Caco-2 (cell line): ENCODE results near the gene DHPS. TPM values are rescaled to one million over a fixed set of nuclear protein-coding genes. Genes with fewer than 3 reads are reported as not detected.

Experiments used
- BruUV-seq: library from RNA; stranded (reverse); fragments of 400-500 nt; replicated peaks from 2 replicates; lab custom pipeline; 2021; lab: Mats Ljungman, UMichigan
- CTCF ChIA-PET: fragments of 300-600 bp; sonication (Branson Sonifier 250); formaldehyde crosslinking; loops from one replicate; lab custom pipeline; 2022; ENCODE audit warnings: antibody characterized with exemption; lab: Charles Lee
- POLR2A ChIA-PET: fragments of 300-600 bp; sonication (Branson Sonifier 250); formaldehyde crosslinking; loops from one replicate; lab custom pipeline; 2022; ENCODE audit warnings: antibody characterized with exemption; lab: Charles Lee
- DNase-seq, 2 experiments: peaks; one replicate each; pipeline versions ENCODE4 v3.0.0 to v3.0.0-alpha.2; 2020 to 2022
- H3K27me3 ChIP-seq: replicated peaks from 2 replicates; pipeline ENCODE4 v1.6.0; 2011; ENCODE audit warnings: low read length; ENCODE audit not compliant: control insufficient read depth, insufficient read depth
- H3K36me3 ChIP-seq: 2 replicates; pipeline ENCODE4 v1.5.1; 2011; ENCODE audit warnings: low read length; ENCODE audit not compliant: control insufficient read depth, insufficient read depth
- H3K4me1 ChIP-seq: fragments of 250-450 bp; sonication (Bioruptor Pico); 2 replicates; pipeline ENCODE4 v1.5.1; 2020; ENCODE audit warnings: mild to moderate bottlenecking
- H3K4me3 ChIP-seq: 2 replicates; pipeline ENCODE4 v1.5.1; 2011; ENCODE audit warnings: low read depth, mild to moderate bottlenecking, control low read depth, low read length
- H3K9me3 ChIP-seq: fragments of 250-450 bp; sonication (Bioruptor Pico); 2 replicates; pipeline ENCODE4 v1.5.1; 2020; ENCODE audit warnings: mild to moderate bottlenecking, moderate library complexity
- H3K27ac Mint-ChIP-seq: one replicate; pipeline ENCODE4 v1.8.0; 2022; ENCODE audit warnings: mixed read lengths; ENCODE audit not compliant: unreplicated experiment
- H3K27me3 Mint-ChIP-seq: one replicate; pipeline ENCODE4 v1.8.0; 2022; ENCODE audit warnings: mixed read lengths; ENCODE audit not compliant: insufficient read depth, unreplicated experiment
- H3K36me3 Mint-ChIP-seq: one replicate; pipeline ENCODE4 v1.8.0; 2022; ENCODE audit warnings: mild to moderate bottlenecking, mixed read lengths; ENCODE audit not compliant: insufficient read depth, unreplicated experiment
- H3K4me1 Mint-ChIP-seq: one replicate; pipeline ENCODE4 v1.8.0; 2022; ENCODE audit warnings: low read depth, mixed read lengths; ENCODE audit not compliant: unreplicated experiment
- H3K4me3 Mint-ChIP-seq: one replicate; pipeline ENCODE4 v1.8.0; 2022; ENCODE audit warnings: mild to moderate bottlenecking, moderate library complexity, mixed read lengths; ENCODE audit not compliant: unreplicated experiment
- H3K9me3 Mint-ChIP-seq: one replicate; pipeline ENCODE4 v1.8.0; 2022; ENCODE audit warnings: mixed read lengths; ENCODE audit not compliant: unreplicated experiment
- intact Hi-C: fragments of 100-400 bp; cut with micrococcal nuclease; formaldehyde crosslinking; loops from one replicate; pipeline ENCODE4 v1.10.0; 2022; ENCODE audit not compliant: unreplicated experiment
- total RNA-seq: library from RNA; stranded (reverse); gene quantifications from 2 replicates; pipeline ENCODE4 v1.2.3, GENCODE V29; 2022
- TF ChIP-seq, protein P1 (sequence below), 2 experiments: fragments of 200-600 bp in 1 of 2; IDR thresholded peaks; 1 replicate in 1 of 2; 2 replicates in 1 of 2; pipeline versions ENCODE4 v1.5.1 to v1.8.0; 2011 to 2022; ENCODE audit warnings: antibody characterized with exemption in 1 of 2, control low read depth in 1 of 2, inconsistent platforms in 1 of 2, low read depth in 1 of 2, low read length in 1 of 2, mild to moderate bottlenecking in 1 of 2, moderate library complexity in 1 of 2; ENCODE audit not compliant: insufficient read depth in 1 of 2, severe bottlenecking in 1 of 2, unreplicated experiment in 1 of 2

The DHPS gene
- total RNA-seq, 1 experiment from 2014 or later = 76.4 TPM

- Histone ChIP-seq H3K9me3 (no peaks in the 10 kb centered on the region), H3K36me3 (no peaks in the 10 kb centered on the region), H3K4me3 (no peak overlapping the region), H3K4me1 (no peaks in the 10 kb centered on the region), H3K27me3 (no peaks in the 10 kb centered on the region)
- ChIA-PET CTCF (no interaction called here), POLR2A (no interaction called here)
- Mint-ChIP-seq H3K4me1 (peaks cover 6% of the 10 kb centered on the region), H3K9me3 (peaks cover 8% of the 10 kb centered on the region), H3K27me3 (no peaks in the 10 kb centered on the region), H3K27ac (no peak overlapping the region), H3K36me3 (peaks cover 16% of the 10 kb centered on the region), H3K4me3 (no peak overlapping the region)
- TF ChIP-seq, protein P1, sequence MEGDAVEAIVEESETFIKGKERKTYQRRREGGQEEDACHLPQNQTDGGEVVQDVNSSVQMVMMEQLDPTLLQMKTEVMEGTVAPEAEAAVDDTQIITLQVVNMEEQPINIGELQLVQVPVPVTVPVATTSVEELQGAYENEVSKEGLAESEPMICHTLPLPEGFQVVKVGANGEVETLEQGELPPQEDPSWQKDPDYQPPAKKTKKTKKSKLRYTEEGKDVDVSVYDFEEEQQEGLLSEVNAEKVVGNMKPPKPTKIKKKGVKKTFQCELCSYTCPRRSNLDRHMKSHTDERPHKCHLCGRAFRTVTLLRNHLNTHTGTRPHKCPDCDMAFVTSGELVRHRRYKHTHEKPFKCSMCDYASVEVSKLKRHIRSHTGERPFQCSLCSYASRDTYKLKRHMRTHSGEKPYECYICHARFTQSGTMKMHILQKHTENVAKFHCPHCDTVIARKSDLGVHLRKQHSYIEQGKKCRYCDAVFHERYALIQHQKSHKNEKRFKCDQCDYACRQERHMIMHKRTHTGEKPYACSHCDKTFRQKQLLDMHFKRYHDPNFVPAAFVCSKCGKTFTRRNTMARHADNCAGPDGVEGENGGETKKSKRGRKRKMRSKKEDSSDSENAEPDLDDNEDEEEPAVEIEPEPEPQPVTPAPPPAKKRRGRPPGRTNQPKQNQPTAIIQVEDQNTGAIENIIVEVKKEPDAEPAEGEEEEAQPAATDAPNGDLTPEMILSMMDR (IDR thresholded peaks at IDR 0.05; ENCODE audit: insufficient read depth in 1 of 2, low read depth in 1 of 2, low read length in 1 of 2, severe bottlenecking in 1 of 2, unreplicated experiment in 1 of 2) = no peak
- intact Hi-C loops = no loop called here
- no peak for DNase-seq
- no TSS peak for BruUV-seq
Observed at GRCh38 chr19:12636631-12637030, 45.0 kb downstream of the DHPS start.

- CTCF ChIA-PET = no interaction called here
- intact Hi-C loops = no loop called here
- Mint-ChIP-seq H3K4me3 (no peak overlapping the region), H3K27me3 (no peaks in the 10 kb centered on the region), H3K4me1 (no peaks in the 10 kb centered on the region), H3K36me3 (peaks cover 66% of the 10 kb centered on the region), H3K27ac (no peak overlapping the region), H3K9me3 (peaks cover 23% of the 10 kb centered on the region)
- Histone ChIP-seq H3K27me3 (no peaks in the 10 kb centered on the region), H3K36me3 (peaks cover 2% of the 10 kb centered on the region; the same call in 1 of the 2 replicates), H3K4me1 (no peaks in the 10 kb centered on the region), H3K9me3 (peaks cover 40% of the 10 kb centered on the region), H3K4me3 (no peak overlapping the region)
- POLR2A ChIA-PET = interaction anchor here (0.6 kb wide), 1 partner anchor 10 kb away, joined by 5 read pairs; no protein-coding TSS in a partner anchor
- BruUV-seq = TSS peak; percentile 24
- no peak for DNase-seq
- TF ChIP-seq, protein P1 (IDR thresholded peaks at IDR 0.05; ENCODE audit: insufficient read depth in 1 of 2, low read depth in 1 of 2, low read length in 1 of 2, severe bottlenecking in 1 of 2, unreplicated experiment in 1 of 2) = no peak
Observed at GRCh38 chr19:12629215-12629614, 52.5 kb downstream of the DHPS start.

GRCh38 chr19:12628040-12629022 lies 53.3 kb downstream of the DHPS start:
- H3K4me1 ChIP-seq = no peaks in the 10 kb centered on the region
- DNase-seq = no peak
- H3K36me3 Mint-ChIP-seq = peaks cover 68% of the 10 kb centered on the region
- H3K9me3 ChIP-seq = peaks cover 40% of the 10 kb centered on the region
- H3K4me3 ChIP-seq = no peak overlapping the region
- H3K27me3 ChIP-seq = no peaks in the 10 kb centered on the region
- H3K4me1 Mint-ChIP-seq = no peaks in the 10 kb centered on the region
- POLR2A ChIA-PET = no interaction called here
- H3K27ac Mint-ChIP-seq = no peak overlapping the region
- no peak overlapping the region for H3K4me3 Mint-ChIP-seq
- peaks cover 2% of the 10 kb centered on the region for H3K36me3 ChIP-seq
- intact Hi-C loops = no loop called here
- CTCF ChIA-PET = no interaction called here
- TF ChIP-seq, protein P1 (IDR thresholded peaks at IDR 0.05; ENCODE audit: insufficient read depth in 1 of 2, low read depth in 1 of 2, low read length in 1 of 2, severe bottlenecking in 1 of 2, unreplicated experiment in 1 of 2) = no peak
- BruUV-seq = no TSS peak
- H3K27me3 Mint-ChIP-seq = no peaks in the 10 kb centered on the region
- peaks cover 17% of the 10 kb centered on the region for H3K9me3 Mint-ChIP-seq
